Dermis blood vessel endothelial cell (primary cell): ENCODE results near the gene NPY4R2. TPM values are rescaled to one million over a fixed set of nuclear protein-coding genes. Genes with fewer than 3 reads are reported as not detected.
"Not testable (repeated sequence)": the region's sequence is repeated elsewhere in the genome, so short reads cannot be mapped to it uniquely, and the experiment has no call there.

ENCODE experiments used
- DNase-seq: peaks from one replicate; pipeline ENCODE4 v3.0.0; 2010
- total RNA-seq: library from RNA; depleted of rRNA; stranded (reverse); fragments of >200 nt; gene quantifications from 2 replicates; pipeline ENCODE4 v1.2.3, GENCODE V29; 2014

Gene NPY4R2
- total RNA-seq, 1 donor from 2014 or later: not detected

- DNase-seq: not testable (repeated sequence)
Observed at GRCh38 chr10:47933462-47933861, 15.0 kb downstream of the NPY4R2 start.

- not testable (repeated sequence) for DNase-seq
Observed at GRCh38 chr10:47936772-47937228, 18.3 kb downstream of the NPY4R2 start.

GRCh38 chr10:47937634-47938033 lies 19.2 kb downstream of the NPY4R2 start:
- not testable (repeated sequence) for DNase-seq

- DNase-seq: not testable (repeated sequence)
Observed at GRCh38 chr10:47940821-47941220, 22.4 kb downstream of the NPY4R2 start.

GRCh38 chr10:47941379-47941778 lies 22.9 kb downstream of the NPY4R2 start:
- DNase-seq: not testable (repeated sequence)

- DNase-seq: not testable (repeated sequence)
Observed at GRCh38 chr10:47942351-47943019, 24.0 kb downstream of the NPY4R2 start.

GRCh38 chr10:47943328-47943727 lies 24.9 kb downstream of the NPY4R2 start:
- not testable (repeated sequence) for DNase-seq

GRCh38 chr10:47947424-47947823 lies 29.0 kb downstream of the NPY4R2 start:
- not testable (repeated sequence) for DNase-seq

GRCh38 chr10:47957158-47957557 lies 38.7 kb downstream of the NPY4R2 start:
- DNase-seq: not testable (repeated sequence)

- not testable (repeated sequence) for DNase-seq
Observed at GRCh38 chr10:47959677-47960076, 41.2 kb downstream of the NPY4R2 start.

- DNase-seq: not testable (repeated sequence)
Observed at GRCh38 chr10:47960699-47961098, 42.2 kb downstream of the NPY4R2 start.

GRCh38 chr10:47962785-47963184 lies 44.3 kb downstream of the NPY4R2 start:
- DNase-seq: not testable (repeated sequence)

- not testable (repeated sequence) for DNase-seq
Observed at GRCh38 chr10:47964280-47965063, 46.0 kb downstream of the NPY4R2 start.

- not testable (repeated sequence) for DNase-seq
Observed at GRCh38 chr10:47968988-47969387, 50.5 kb downstream of the NPY4R2 start.

GRCh38 chr10:47970047-47970446 lies 51.6 kb downstream of the NPY4R2 start:
- not testable (repeated sequence) for DNase-seq

GRCh38 chr10:47971598-47971997 lies 53.1 kb downstream of the NPY4R2 start:
- not testable (repeated sequence) for DNase-seq

- DNase-seq: not testable (repeated sequence)
Observed at GRCh38 chr10:47972077-47972476, 53.6 kb downstream of the NPY4R2 start.

Other genes starting within 250 kb of the NPY4R2 start
- 0.51 and 1.2 TPM in 2 replicates for gene SYT15B, start 155.1 kb upstream of the NPY4R2 start, total RNA-seq
- not detected in 2 replicates for gene FAM25C, start 81.1 kb downstream of the NPY4R2 start, total RNA-seq